Panc1 (cell line): ENCODE measurements around the gene SSBP4.

Experiments
- CTCF ChIP-seq: fragments of 450-650 bp; IDR thresholded peaks from 2 replicates; pipeline ENCODE4 v1.5.1; 2017; ENCODE audit warnings: mild to moderate bottlenecking
- POLR2AphosphoS5 ChIP-seq: IDR thresholded peaks from 2 replicates; pipeline ENCODE4 v1.6.1; 2012; ENCODE audit warnings: mild to moderate bottlenecking, low read depth, low read length, moderate library complexity
- REST ChIP-seq, 2 experiments: IDR thresholded peaks; 2 replicates each; pipeline ENCODE4 v1.6.1; 2011 to 2012; ENCODE audit warnings: low read depth in 2 of 2, control low read depth in 1 of 2, low read length in 1 of 2, mild to moderate bottlenecking in 1 of 2, moderate library complexity in 1 of 2; ENCODE audit not compliant: insufficient read depth in 1 of 2

- TF ChIP-seq CTCF: peak; percentile 31; the same call in 1 of the 2 replicates
- no peak for TF ChIP-seq REST (IDR thresholded peaks at IDR 0.05; ENCODE audit: insufficient read depth in 1 of 2, low read depth in 2 of 2, low read length in 1 of 2)
- no peak for TF ChIP-seq POLR2AphosphoS5
Measured at GRCh38 chr19:18412610-18413239, 6.5 kb upstream of the SSBP4 start.
